Cardiac septum (tissue), 1 donor: ENCODE data around the gene RPGRIP1L. TPM values are rescaled to one million over a fixed set of nuclear protein-coding genes. Genes with fewer than 3 reads are reported as not detected.

ENCODE experiments used
- DNase-seq: peaks from one replicate; pipeline ENCODE4 v3.0.0-alpha.2; 2020; ENCODE audit warnings: low spot score
- intact Hi-C: fragments of 100-400 bp; cut with DNase I; formaldehyde crosslinking; loops from one replicate; pipeline ENCODE4 v1.14.0; 2022
- total RNA-seq: library from RNA; stranded (reverse); fragmentation: NEBNext Ultra II Directional; extraction: Animal tissue kit (Norgen Biotek cat#: 25700); gene quantifications from one replicate; pipeline ENCODE4 v1.2.1, GENCODE V29; 2021
- donor health status: DM: no; HTN: no; CAD: no.

Gene RPGRIP1L
- total RNA-seq, 1 donor from 2014 or later, result 2.8 TPM

GRCh38 chr16:53619235-53619634 is 84.4 kb downstream of the RPGRIP1L start:
- intact Hi-C loops, result no loop called here
- DNase-seq, result no peak

DNA sequence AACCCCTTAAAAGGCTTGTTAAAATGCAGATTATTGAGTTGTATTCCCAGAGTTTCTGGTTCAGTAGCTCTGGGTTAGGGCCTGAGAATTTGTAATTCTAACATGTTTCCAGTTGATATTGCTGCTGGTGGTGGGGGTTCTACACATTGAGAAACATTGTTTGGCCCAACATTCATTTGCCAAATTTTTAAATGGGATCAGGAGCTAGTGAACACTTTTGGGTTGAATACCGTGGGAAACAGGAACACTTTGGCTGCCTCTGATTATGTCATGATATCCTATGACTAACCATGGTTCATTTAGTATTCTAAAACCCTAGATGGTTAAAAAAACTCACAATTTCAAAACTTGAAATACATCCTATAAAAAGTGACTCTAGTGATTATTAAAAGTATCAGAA is 89.3 kb downstream of the RPGRIP1L start:
- DNase-seq, result no peak
- intact Hi-C loops, result no loop called here

DNA sequence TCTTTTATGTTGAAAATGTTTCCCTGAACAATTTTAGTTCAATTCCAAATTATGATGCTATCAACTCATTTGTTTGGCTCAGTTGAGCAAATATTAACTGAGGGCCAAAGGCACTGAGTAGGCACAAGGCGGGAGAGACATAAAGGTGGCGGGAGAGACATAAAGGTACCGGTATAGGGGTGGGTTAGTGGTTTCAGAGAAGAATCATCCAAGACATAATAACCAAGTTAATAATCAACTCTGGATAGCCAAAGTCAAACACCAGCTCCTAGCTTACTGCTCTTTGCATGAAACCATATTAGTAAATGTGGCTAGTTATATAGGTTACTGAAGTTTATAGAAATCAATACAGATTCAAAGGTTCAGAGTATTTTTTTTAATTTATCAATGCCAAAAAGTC is 91.7 kb downstream of the RPGRIP1L start:
- DNase-seq, result no peak
- intact Hi-C loops, result no loop called here

DNA sequence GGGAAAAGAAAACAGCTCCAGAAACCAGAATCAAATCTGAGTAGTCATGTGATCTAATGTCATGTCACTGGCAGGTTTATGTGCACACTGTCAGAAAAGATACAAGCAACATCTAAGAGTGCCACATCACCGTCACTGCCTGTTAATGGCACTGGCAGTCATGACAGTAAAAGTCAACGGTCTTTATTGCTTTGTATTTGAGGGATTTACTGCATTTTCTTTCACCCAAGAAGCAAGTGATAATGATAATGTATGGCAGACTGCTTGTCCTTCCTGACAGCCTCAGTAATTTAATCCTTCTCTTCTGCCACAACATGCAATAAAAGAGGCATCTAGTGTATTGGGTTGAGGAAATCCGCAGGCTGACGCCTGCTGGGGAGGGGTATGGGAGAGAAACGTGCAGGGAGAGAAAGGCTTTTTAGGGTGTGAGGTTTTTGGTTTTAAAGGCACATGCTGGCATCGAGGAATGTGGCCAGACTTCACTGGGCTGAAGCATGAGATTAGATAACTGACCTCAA is 92.4 kb downstream of the RPGRIP1L start:
- intact Hi-C loops, result no loop called here
- DNase-seq, result no peak

DNA sequence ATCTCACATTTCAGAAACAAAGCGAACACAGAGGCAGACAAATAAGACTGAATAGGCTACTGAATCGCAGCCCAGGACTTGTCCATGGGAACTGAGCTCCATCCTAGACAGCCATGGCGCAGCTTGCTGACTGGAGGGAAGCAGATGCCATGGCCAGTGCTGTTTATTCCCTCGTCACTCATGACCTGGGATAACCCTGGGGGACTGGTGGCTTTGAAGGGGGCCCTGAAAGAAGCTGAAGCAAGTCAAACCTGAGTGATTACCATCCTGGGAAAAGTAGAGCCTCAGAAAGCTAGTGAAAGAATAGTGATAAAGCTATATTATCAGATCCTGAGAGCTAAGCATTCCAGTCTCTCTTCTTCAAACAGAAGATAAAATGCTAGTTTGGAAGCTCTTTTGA is 94.1 kb downstream of the RPGRIP1L start:
- DNase-seq, result no peak
- intact Hi-C loops, result no loop called here

DNA sequence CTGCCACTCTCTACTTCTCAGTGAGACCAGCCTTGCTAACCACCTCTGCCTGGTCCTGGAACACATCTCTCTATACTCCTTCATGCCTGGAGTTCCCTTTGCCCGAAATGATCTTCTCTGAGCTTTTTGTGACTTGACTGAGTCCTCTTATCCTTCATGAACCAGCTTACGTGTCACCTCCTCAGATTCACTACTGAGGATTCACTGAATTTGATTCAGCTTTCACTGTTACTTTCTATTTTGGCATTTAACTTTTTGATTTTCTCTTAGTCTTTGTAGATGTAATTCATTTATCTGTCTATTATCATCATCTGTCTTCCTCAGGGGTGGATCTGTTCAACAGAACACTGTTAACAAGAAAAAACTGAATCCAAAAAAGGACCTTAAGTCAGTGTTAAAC is 95.6 kb downstream of the RPGRIP1L start:
- no peak for DNase-seq
- intact Hi-C loops, result no loop called here

- no peak for DNase-seq
- intact Hi-C loops, result no loop called here
Measured at GRCh38 chr16:53605831-53606400, 97.7 kb downstream of the RPGRIP1L start.

DNA sequence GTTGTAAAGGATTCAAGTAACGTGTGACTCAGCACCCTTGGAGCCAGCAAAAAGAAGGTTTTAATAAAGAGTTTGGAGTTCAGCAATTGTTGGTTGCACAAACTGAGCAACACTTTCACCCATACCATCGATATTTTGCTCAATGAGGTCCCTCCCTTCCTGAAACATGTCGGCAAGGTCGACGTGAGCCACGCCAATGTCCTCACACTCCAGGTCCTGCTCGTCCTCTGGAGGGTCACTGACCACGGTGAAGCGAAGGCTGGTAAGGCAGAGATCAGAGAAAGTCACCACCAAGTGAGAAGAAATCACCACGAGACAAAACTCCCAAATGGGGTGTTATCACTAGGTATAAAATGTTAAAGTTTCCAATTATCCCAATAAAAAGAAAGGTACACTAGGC is 98.3 kb downstream of the RPGRIP1L start:
- DNase-seq, result no peak
- intact Hi-C loops, result no loop called here

DNA sequence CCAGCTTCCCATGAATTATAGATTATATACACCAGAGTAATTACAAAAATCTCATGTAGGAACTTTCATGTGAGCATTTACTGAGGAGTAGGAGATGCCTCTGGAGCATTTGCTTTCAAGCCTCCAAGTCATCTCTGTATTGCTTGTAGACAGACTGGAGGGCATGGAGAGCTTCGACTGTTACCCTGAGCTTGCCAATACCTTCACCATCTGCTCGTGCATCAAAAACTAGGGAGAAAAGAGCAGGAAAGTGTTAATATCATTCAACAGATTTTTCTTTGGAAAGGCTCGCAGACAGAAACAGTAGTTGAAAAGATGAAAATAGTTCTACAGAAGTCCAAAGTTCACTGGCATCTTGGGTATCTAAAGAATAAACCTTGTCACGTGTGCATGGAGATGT is 101.7 kb downstream of the RPGRIP1L start:
- DNase-seq, result no peak
- intact Hi-C loops, result no loop called here

GRCh38 chr16:53600616-53601015 is 103.0 kb downstream of the RPGRIP1L start:
- intact Hi-C loops, result no loop called here
- DNase-seq, result no peak

DNA sequence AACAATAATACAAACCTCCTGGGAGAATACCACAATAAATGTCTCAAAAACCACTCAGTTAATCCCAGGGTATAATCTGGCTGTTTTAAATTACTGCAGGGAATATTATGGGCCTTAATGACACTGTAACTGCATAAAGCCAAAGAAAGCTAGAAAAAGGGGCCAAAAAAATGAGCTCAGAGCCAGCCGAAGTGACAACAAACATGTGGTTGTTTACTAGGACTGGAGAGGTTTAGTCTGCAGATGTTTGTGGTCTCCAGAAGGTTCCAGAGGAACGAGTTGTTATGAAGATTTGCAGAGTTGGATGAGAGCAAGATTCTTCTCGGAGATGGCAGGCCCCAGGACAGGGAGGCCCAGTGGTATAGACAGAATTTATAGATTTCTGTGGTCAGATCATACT is 103.5 kb downstream of the RPGRIP1L start:
- intact Hi-C loops, result no loop called here
- DNase-seq, result no peak

GRCh38 chr16:53599548-53599947 is 104.1 kb downstream of the RPGRIP1L start:
- no peak for DNase-seq

DNA sequence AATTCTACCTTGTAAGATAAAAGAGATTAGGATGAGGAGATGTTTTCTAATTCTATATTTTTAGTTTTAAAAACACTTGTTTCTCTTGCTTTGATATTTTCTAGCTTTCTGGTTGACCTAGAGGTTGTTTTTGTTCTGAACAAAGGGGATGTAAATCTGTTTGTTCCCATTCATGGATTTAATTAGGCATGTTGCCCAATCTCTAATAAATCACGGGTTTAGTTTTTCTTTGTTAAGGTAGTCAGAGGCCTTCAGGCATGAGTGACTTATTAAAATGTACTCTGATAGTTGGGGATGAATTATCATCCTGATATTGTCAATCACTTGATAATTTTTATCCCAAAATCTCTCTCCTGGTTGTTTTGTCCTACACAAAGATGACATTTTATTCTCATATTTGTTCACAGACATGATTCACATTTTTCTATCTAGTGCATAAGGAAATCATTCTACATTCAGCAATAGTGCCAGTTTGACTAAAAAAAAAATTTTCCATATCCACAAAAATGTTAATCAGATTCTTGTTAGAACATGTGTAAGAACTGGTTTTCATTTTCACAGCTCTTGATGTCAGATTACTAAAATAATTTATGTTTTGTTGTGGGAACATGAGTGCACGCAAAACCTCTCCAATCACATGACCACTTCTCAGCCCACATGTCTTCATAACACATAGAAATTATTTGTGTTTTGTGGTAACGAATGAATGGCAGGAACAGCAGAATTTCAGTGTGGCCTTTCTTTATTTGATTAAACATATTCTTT is 105.0 kb downstream of the RPGRIP1L start:
- intact Hi-C loops, result no loop called here
- DNase-seq, result no peak

More at GRCh38 chr16:53599548-53599947, 104.1 kb downstream of the RPGRIP1L start:
- intact Hi-C loops, result no loop called here

GRCh38 chr16:53597776-53598175 is 105.9 kb downstream of the RPGRIP1L start:
- intact Hi-C loops, result no loop called here
- no peak for DNase-seq

DNA sequence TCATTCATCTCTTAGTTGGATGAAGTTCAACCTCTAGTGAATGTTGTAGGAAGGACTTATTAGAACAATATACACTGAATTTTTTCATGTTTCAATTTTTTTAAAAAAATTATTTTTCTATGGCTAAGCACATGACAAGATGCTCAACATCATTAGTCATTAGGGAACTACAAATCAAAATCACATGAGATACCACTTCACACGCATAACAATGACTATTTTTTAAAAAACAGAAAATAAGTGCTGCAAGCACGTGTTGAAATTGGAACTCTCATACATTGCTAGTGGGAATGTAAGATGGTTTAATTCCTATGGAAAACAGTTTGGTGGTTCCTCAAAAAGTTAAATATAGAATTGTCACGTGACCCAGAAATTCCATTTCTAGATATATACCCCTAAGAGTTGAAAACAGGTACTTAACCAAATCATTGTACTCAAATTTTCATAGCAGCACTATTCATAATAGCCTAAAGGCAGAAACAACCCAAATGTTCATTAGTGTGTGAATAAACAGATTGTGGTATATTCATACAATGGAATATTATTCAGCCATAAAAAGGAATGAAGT is 115.5 kb downstream of the RPGRIP1L start:
- intact Hi-C loops, result no loop called here
- no peak for DNase-seq

DNA sequence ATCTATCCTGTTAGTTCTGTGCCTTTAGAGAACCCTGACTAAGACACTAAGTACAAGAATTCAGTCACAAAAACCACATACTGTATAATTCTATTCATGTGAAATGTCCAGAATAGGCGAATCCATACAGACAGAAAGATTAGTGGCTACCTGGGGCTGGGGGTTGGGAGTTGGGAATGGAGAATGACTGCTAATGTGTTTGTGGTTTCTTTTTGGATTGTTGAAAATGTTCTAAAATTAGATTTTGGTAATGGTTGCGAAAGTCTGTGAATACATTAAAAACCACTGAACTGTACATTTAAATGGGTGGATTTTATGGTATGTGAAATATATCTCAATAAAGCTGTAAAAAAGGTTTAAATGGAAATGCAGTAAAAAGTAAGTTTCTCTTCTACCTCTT is 120.3 kb downstream of the RPGRIP1L start:
- no peak for DNase-seq
- intact Hi-C loops, result no loop called here

- intact Hi-C loops, result no loop called here
- no peak for DNase-seq
Measured at GRCh38 chr16:53581784-53582183, 121.9 kb downstream of the RPGRIP1L start.

GRCh38 chr16:53580038-53580802 is 123.4 kb downstream of the RPGRIP1L start:
- no peak for DNase-seq
- intact Hi-C loops, result no loop called here

GRCh38 chr16:53576904-53577303 is 126.8 kb downstream of the RPGRIP1L start:
- DNase-seq, result no peak
- intact Hi-C loops, result no loop called here

DNA sequence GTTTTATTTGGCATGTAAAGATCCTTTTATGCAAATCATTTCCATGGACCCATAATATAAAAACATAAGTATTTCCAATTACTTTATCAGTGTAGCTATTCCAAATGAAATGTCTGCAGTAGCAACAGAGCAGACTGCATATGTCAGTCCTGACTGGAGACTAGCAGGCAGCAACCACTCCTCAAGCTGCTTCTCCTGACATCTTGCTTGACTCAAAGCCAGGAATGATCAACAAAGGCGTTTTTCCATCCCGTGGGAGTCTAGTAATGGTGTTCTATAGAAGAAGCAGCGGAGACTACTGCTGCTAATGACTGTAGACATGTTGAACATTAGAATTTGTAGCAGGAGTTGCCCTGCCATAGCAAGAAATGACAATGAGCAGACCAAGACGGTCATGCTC is 127.4 kb downstream of the RPGRIP1L start:
- intact Hi-C loops, result no loop called here
- no peak for DNase-seq
